Naive B cell (primary cell): ENCODE measurements around the gene AQP11. TPM values are rescaled to one million over a fixed set of nuclear protein-coding genes. Genes with fewer than 3 reads are reported as not detected.
"Not testable (repeated sequence)": the region's sequence is repeated elsewhere in the genome, so short reads cannot be mapped to it uniquely, and the experiment has no call there.

Experiments used
- ATAC-seq, 2 donors: fragments of 150-1000 bp; cut with Tn5 transposase; 2 replicates each; pipeline ENCODE4 v1.10.0; 2021; ENCODE audit warnings: low read depth in 2 of 2, mild to moderate bottlenecking in 2 of 2, moderate library complexity in 2 of 2
- DNase-seq: peaks from one replicate; pipeline ENCODE4 v3.0.0; 2022
- H3K27ac Mint-ChIP-seq, 6 donors: one replicate each; pipeline ENCODE4 v1.8.0; 2020 to 2022; ENCODE audit warnings: mild to moderate bottlenecking in 6 of 6, mixed read lengths in 6 of 6, moderate library complexity in 5 of 6, inconsistent platforms in 2 of 6
- H3K27me3 Mint-ChIP-seq, 3 donors: one replicate each; pipeline ENCODE4 v1.8.0; 2021 to 2022; ENCODE audit warnings: mixed read lengths in 3 of 3, mild to moderate bottlenecking in 1 of 3
- H3K36me3 Mint-ChIP-seq, 2 donors: one replicate each; pipeline ENCODE4 v1.8.0; 2020 to 2022; ENCODE audit warnings: mixed read lengths in 2 of 2, inconsistent platforms in 1 of 2, mild to moderate bottlenecking in 1 of 2
- H3K4me1 Mint-ChIP-seq, 3 donors: one replicate each; pipeline ENCODE4 v1.8.0; 2020 to 2022; ENCODE audit warnings: mixed read lengths in 3 of 3, inconsistent platforms in 1 of 3, mild to moderate bottlenecking in 1 of 3, moderate library complexity in 1 of 3
- H3K4me3 Mint-ChIP-seq, 8 donors: one replicate each; pipeline ENCODE4 v1.8.0; 2020 to 2022; ENCODE audit warnings: mild to moderate bottlenecking in 8 of 8, mixed read lengths in 8 of 8, moderate library complexity in 8 of 8, inconsistent platforms in 2 of 8
- H3K9me3 Mint-ChIP-seq, 7 donors: one replicate each; pipeline ENCODE4 v1.8.0; 2020 to 2022; ENCODE audit warnings: mixed read lengths in 7 of 7, mild to moderate bottlenecking in 5 of 7, inconsistent platforms in 2 of 7, moderate library complexity in 1 of 7
- polyA plus RNA-seq, 6 donors: library from polyadenylated mRNA; unstranded; fragments of 300-500 nt; fragmentation: Illumina TruSeq; gene quantifications; one replicate each; pipeline ENCODE4 v1.2.3, GENCODE V29; 2021; ENCODE audit warnings: low read depth in 6 of 6

AQP11 gene
- polyA plus RNA-seq, 6 donors from 2014 or later = 0.36 to 2.0 (median 0.73) TPM

DNA sequence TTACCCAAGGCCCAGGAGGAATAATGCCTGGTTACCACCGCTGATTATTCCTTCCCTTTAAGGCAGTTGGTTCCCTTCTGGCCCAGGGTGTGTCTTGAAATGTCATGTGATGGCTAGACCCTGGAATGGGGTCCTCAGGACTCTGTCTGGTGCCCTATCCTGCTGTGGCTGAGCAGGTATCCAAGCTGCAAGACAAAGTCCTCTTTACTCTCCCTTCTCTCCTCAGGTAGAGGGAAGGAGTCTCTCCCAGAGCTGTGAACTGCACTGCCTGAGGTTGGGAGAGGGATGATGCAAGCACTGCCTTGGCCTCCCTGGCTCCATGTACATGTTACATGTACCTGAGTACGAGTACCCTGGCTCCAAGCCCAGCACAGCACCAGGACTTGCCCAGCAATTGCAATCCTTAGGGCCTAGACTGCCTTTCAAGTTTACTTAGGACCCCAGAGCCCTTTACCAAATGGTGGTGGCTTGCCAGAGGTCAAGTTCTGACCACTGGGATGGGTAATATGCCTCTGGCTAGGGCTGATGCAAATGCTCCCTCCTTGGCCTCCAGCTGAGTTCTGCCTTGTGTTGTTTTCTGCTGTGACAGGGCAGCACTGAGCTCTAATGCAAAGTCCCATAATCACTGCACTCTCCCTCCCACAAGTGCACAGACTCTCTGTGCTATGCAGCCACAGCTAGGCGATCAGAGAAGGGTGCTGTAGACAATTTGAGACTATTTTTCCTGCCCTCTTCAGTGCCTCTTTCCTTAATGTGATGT lies 20.7 kb upstream of the AQP11 start:
- Mint-ChIP-seq H3K4me1 (no peaks in the 10 kb centered on the region), H3K36me3 (no peaks in the 10 kb centered on the region), H3K9me3 (peaks cover 0 to 4% (median 0%) of the 10 kb centered on the region in 7 donors), H3K27ac (no peak overlapping the region), H3K4me3 (no peak overlapping the region), H3K27me3 (peaks cover 0 to 11% (median 10%) of the 10 kb centered on the region in 3 donors)
- ATAC-seq (no peak), DNase-seq (no peak)

- no peak for DNase-seq
- no peaks in the 10 kb centered on the region for H3K36me3 Mint-ChIP-seq
- no peak overlapping the region for H3K4me3 Mint-ChIP-seq
- H3K9me3 Mint-ChIP-seq = peaks cover 0 to 4% (median 0%) of the 10 kb centered on the region in 7 donors
- no peak overlapping the region for H3K27ac Mint-ChIP-seq
- peaks cover 0 to 11% (median 10%) of the 10 kb centered on the region in 3 donors for H3K27me3 Mint-ChIP-seq
- no peaks in the 10 kb centered on the region for H3K4me1 Mint-ChIP-seq
- ATAC-seq = no peak
Measured at GRCh38 chr11:77569676-77570070, 20.1 kb upstream of the AQP11 start.

DNA sequence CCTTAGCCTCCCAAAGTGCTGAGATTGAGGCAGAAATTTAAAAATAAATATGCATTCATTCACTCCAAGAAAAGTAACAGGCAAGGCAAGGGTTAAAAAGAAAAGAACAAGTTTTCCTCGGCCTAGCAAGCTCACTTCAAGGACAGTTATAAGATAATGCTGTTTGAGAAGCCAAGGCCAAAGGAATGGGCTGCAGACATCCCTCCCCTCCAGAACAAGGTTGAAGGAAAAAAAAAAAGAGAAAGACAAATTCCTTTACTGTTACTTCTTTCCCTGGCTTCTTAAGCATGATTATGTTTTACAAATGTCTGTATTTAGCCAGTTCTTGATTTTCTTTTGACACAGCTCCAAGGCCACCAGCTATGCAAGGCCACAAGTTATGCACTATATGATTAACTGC lies 18.9 kb upstream of the AQP11 start:
- not testable (repeated sequence) for H3K4me3 Mint-ChIP-seq, DNase-seq, H3K36me3 Mint-ChIP-seq, H3K4me1 Mint-ChIP-seq, ATAC-seq, H3K9me3 Mint-ChIP-seq, H3K27ac Mint-ChIP-seq
- peaks cover 0 to 11% (median 10%) of the 10 kb centered on the region in 3 donors for H3K27me3 Mint-ChIP-seq

DNA sequence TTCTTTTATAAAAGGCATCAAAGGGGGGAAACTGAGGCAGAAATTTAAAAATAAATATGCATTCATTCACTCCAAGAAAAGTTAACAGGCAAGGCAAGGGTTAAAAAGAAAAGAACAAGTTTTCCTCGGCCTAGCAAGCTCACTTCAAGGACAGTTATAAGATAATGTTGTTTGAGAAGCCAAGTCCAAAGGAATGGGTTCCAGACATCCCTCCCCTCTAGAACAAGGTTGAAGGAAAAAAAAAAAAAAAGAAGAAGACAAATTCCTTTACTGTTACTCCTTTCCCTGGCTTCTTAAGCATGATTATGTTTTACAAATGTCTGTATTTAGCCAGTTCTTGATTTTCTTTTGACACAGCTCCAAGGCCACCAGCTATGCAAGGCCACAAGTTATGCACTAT lies 14.3 kb upstream of the AQP11 start:
- not testable (repeated sequence) for H3K36me3 Mint-ChIP-seq, H3K27ac Mint-ChIP-seq, H3K4me1 Mint-ChIP-seq

GRCh38 chr11:77580712-77581337 lies 8.9 kb upstream of the AQP11 start:
- no peak overlapping the region for H3K4me3 Mint-ChIP-seq
- H3K36me3 Mint-ChIP-seq = peaks cover 4 to 8% of the 10 kb centered on the region in 2 donors
- H3K4me1 Mint-ChIP-seq = no peaks in the 10 kb centered on the region
- ATAC-seq (no peak), DNase-seq (no peak)
- H3K27ac Mint-ChIP-seq = no peak overlapping the region
- peaks cover 0 to 29% (median 18%) of the 10 kb centered on the region in 7 donors for H3K9me3 Mint-ChIP-seq
- peaks cover 0 to 6% (median 6%) of the 10 kb centered on the region in 3 donors for H3K27me3 Mint-ChIP-seq

More for the DNA sequence above, 14.3 kb upstream of the AQP11 start:
- not testable (repeated sequence) for ATAC-seq, H3K27me3 Mint-ChIP-seq, H3K9me3 Mint-ChIP-seq, H3K4me3 Mint-ChIP-seq, DNase-seq

GRCh38 chr11:77589181-77589520 lies 602 bp upstream of the AQP11 start:
- Mint-ChIP-seq H3K36me3 (no peaks in the 10 kb centered on the region), H3K4me1 (peaks cover 13 to 22% (median 18%) of the 10 kb centered on the region in 3 donors), H3K4me3 (peak overlapping the region; percentile 83 to 95 (median 91)), H3K27ac (no peak overlapping the region), H3K9me3 (no peaks in the 10 kb centered on the region), H3K27me3 (peaks cover 0 to 20% (median 13%) of the 10 kb centered on the region in 3 donors)
- ATAC-seq = peak; percentile 29 to 32
- DNase-seq = no peak

DNA sequence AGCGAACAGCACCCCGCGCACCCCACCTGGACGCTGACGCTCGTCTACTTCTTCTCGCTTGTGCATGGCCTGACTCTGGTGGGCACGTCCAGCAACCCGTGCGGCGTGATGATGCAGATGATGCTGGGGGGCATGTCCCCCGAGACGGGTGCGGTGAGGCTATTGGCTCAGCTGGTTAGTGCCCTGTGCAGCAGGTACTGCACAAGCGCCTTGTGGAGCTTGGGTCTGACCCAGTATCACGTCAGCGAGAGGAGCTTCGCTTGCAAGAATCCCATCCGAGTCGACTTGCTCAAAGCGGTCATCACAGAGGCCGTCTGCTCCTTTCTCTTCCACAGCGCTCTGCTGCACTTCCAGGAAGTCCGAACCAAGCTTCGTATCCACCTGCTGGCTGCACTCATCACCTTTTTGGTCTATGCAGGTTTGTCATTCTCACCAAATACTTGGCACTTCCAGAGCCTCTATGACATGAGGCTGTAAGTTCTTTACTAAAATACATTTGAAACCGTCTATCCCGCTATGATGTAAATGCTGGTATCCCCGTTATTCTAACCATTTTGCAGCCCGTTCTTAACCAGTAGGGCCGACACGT lies 535 bp downstream of the AQP11 start:
- H3K9me3 Mint-ChIP-seq = no peaks in the 10 kb centered on the region
- peak in 1 of 2 donors; percentile 21 for ATAC-seq
- no peaks in the 10 kb centered on the region for H3K36me3 Mint-ChIP-seq
- H3K27me3 Mint-ChIP-seq = peaks cover 0 to 19% (median 12%) of the 10 kb centered on the region in 3 donors
- peak overlapping the region; percentile 79 to 95 (median 92) for H3K4me3 Mint-ChIP-seq
- peaks cover 13 to 22% (median 18%) of the 10 kb centered on the region in 3 donors for H3K4me1 Mint-ChIP-seq
- H3K27ac Mint-ChIP-seq = peak overlapping the region in 4 of 6 donors; percentile 13 to 88 (median 86)
- DNase-seq = no peak

DNA sequence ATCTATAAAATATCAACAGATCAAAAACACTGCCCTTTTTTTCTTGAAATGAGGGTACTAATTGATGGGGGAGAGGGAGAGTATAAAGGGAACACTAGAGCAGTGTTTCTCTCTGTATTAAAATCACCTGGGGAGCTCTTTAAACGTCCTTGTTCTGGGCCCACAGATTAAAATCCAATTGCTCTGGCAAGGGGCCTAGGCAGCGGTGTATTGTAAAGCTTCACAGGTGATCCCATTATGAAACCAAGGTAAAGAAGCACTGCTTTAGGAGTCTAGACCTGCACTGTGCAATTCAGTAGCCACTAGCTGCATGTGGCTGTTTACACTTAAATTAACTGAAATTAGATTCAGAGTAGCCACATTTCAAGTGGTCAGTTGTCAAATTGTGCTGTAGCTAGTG lies 3.0 kb downstream of the AQP11 start:
- no peak for ATAC-seq
- H3K9me3 Mint-ChIP-seq = no peaks in the 10 kb centered on the region
- no peak for DNase-seq
- peaks cover 13 to 22% (median 18%) of the 10 kb centered on the region in 3 donors for H3K4me1 Mint-ChIP-seq
- no peaks in the 10 kb centered on the region for H3K36me3 Mint-ChIP-seq
- H3K4me3 Mint-ChIP-seq = no peak overlapping the region
- no peaks in the 10 kb centered on the region for H3K27me3 Mint-ChIP-seq
- H3K27ac Mint-ChIP-seq = no peak overlapping the region

GRCh38 chr11:77593883-77594282 lies 4.1 kb downstream of the AQP11 start:
- H3K36me3 Mint-ChIP-seq = no peaks in the 10 kb centered on the region
- H3K9me3 Mint-ChIP-seq = no peaks in the 10 kb centered on the region
- H3K27ac Mint-ChIP-seq = no peak overlapping the region
- H3K4me1 Mint-ChIP-seq = peaks cover 11 to 15% (median 14%) of the 10 kb centered on the region in 3 donors
- ATAC-seq (no peak), DNase-seq (no peak)
- no peaks in the 10 kb centered on the region for H3K27me3 Mint-ChIP-seq
- H3K4me3 Mint-ChIP-seq = no peak overlapping the region

GRCh38 chr11:77596626-77597025 lies 6.9 kb downstream of the AQP11 start:
- H3K4me3 Mint-ChIP-seq = no peak overlapping the region
- no peaks in the 10 kb centered on the region for H3K4me1 Mint-ChIP-seq
- ATAC-seq (no peak), DNase-seq (no peak)
- no peaks in the 10 kb centered on the region for H3K27me3 Mint-ChIP-seq
- H3K9me3 Mint-ChIP-seq = no peaks in the 10 kb centered on the region
- no peak overlapping the region for H3K27ac Mint-ChIP-seq
- H3K36me3 Mint-ChIP-seq = no peaks in the 10 kb centered on the region

GRCh38 chr11:77598195-77598594 lies 8.4 kb downstream of the AQP11 start:
- no peak for ATAC-seq
- Mint-ChIP-seq H3K27me3 (no peaks in the 10 kb centered on the region), H3K9me3 (no peaks in the 10 kb centered on the region), H3K27ac (no peak overlapping the region), H3K4me3 (no peak overlapping the region), H3K4me1 (no peaks in the 10 kb centered on the region), H3K36me3 (peaks cover 0 to 4% of the 10 kb centered on the region in 2 donors)
- no peak for DNase-seq

- H3K4me1 Mint-ChIP-seq = no peaks in the 10 kb centered on the region
- peak overlapping the region in 3 of 6 donors; percentile 8 to 69 (median 54) for H3K27ac Mint-ChIP-seq
- no peak overlapping the region for H3K4me3 Mint-ChIP-seq
- peaks cover 0 to 4% of the 10 kb centered on the region in 2 donors for H3K36me3 Mint-ChIP-seq
- ATAC-seq = no peak
- no peaks in the 10 kb centered on the region for H3K27me3 Mint-ChIP-seq
- DNase-seq = no peak
- H3K9me3 Mint-ChIP-seq = no peaks in the 10 kb centered on the region
Measured at GRCh38 chr11:77602381-77603088, 12.8 kb downstream of the AQP11 start.

DNA sequence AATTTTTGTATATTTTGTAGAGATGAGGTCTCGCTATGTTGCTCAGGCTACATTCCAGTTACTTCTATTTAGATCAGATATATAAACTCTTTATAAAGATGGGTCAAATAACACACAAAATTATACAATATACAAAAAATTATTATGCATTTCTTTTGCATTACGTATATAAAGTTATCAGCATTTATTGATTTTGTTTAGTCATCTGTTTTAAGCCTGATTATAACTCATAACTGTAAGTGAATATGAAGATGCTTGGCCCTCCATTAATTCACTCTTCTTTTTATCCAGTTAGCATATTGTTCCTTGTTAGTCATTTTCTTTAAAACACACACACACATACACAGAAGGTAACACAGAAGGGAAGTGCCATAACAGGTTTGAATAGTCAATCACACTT lies 14.5 kb downstream of the AQP11 start:
- H3K36me3 Mint-ChIP-seq = peaks cover 0 to 4% of the 10 kb centered on the region in 2 donors

More for the DNA sequence above, 14.5 kb downstream of the AQP11 start:
- Mint-ChIP-seq H3K9me3 (no peaks in the 10 kb centered on the region), H3K27me3 (no peaks in the 10 kb centered on the region), H3K27ac (peak overlapping the region in 2 of 6 donors; percentile 9 to 57), H3K4me1 (no peaks in the 10 kb centered on the region), H3K4me3 (no peak overlapping the region)
- DNase-seq = no peak
- ATAC-seq = no peak
